ENCODE data around the gene GFOD1.

The GFOD1 gene

GRCh38 chr6:13311155-13311554 is 176.2 kb downstream of the GFOD1 start:
- TF ChIP-seq, protein P1, sequence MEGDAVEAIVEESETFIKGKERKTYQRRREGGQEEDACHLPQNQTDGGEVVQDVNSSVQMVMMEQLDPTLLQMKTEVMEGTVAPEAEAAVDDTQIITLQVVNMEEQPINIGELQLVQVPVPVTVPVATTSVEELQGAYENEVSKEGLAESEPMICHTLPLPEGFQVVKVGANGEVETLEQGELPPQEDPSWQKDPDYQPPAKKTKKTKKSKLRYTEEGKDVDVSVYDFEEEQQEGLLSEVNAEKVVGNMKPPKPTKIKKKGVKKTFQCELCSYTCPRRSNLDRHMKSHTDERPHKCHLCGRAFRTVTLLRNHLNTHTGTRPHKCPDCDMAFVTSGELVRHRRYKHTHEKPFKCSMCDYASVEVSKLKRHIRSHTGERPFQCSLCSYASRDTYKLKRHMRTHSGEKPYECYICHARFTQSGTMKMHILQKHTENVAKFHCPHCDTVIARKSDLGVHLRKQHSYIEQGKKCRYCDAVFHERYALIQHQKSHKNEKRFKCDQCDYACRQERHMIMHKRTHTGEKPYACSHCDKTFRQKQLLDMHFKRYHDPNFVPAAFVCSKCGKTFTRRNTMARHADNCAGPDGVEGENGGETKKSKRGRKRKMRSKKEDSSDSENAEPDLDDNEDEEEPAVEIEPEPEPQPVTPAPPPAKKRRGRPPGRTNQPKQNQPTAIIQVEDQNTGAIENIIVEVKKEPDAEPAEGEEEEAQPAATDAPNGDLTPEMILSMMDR (IDR thresholded peaks at IDR 0.05; ENCODE audit: borderline replicate concordance, insufficient read depth, low read depth, low read length) = no peak
- H3K4me3 ChIP-seq (ENCODE audit: low read depth, low read length) = no peak overlapping the region

GRCh38 chr6:13308332-13308731 is 179.1 kb downstream of the GFOD1 start:
- TF ChIP-seq, protein P1 (IDR thresholded peaks at IDR 0.05; ENCODE audit: borderline replicate concordance, insufficient read depth, low read depth, low read length) = no peak
- no peak overlapping the region for H3K4me3 ChIP-seq (ENCODE audit: low read depth, low read length)

Data from GM12875 (cell line).